ENCODE measurements around the gene PIM2. TPM values are rescaled to one million over a fixed set of nuclear protein-coding genes. Genes with fewer than 3 reads are reported as not detected.

PIM2 gene
- total and polyA plus RNA-seq, 2 of the 13 experiments (the other 11 are each of a cell fraction or from before 2014, with no cell fraction given): 14.4 to 15.8 TPM

GRCh38 chrX:48904180-48904579 lies 14.6 kb downstream of the PIM2 start:
- no peak; the same call in 2 of the 3 replicates for ATAC-seq
- BruUV-seq (replicated peaks): no TSS peak
- H3K36me3 ChIP-seq (replicated peaks in 1 of 2; ENCODE audit: control insufficient read depth in 1 of 2, insufficient read depth in 2 of 2, low read length in 2 of 2): peaks cover 12 to 13% of the 10 kb centered on the region in 2 experiments
- POLR2A ChIA-PET: interaction anchor here (1.8 kb wide), 1 partner anchor 13 kb away, joined by 5 read pairs; no protein-coding TSS in a partner anchor
- DNase-seq (ENCODE audit: low spot score): no peak
- H3K79me2 ChIP-seq (ENCODE audit: insufficient read depth, low read length): peaks cover 5% of the 10 kb centered on the region
- no peak overlapping the region for H3K4me3 ChIP-seq (replicated peaks in 1 of 3; ENCODE audit: insufficient read depth in 1 of 3, low read depth in 2 of 3, low read length in 3 of 3)
- CTCF ChIA-PET (ENCODE audit: low intra/inter-chr PET ratio, low total read pairs): no interaction called here
- no peaks in the 10 kb centered on the region for H4K20me1 ChIP-seq (ENCODE audit: insufficient read depth, low read length)
- in situ Hi-C loops (cut with HindIII; ENCODE audit: extremely low pct_ligation_motif_present, low pct_unique_long_range_greater_than_20kb): no loop called here
- H3K27me3 ChIP-seq (ENCODE audit: control insufficient read depth in 1 of 2, insufficient read depth in 2 of 2, low read length in 2 of 2): no peaks in the 10 kb centered on the region
- H3K9me3 ChIP-seq (ENCODE audit: low read length): no peaks in the 10 kb centered on the region
- intact Hi-C loops (cut with micrococcal nuclease; ENCODE audit: unreplicated experiment): no loop called here
- H2AFZ ChIP-seq (ENCODE audit: low read length): no peak overlapping the region
- WGBS (ENCODE audit: low lambda C conversion rate): 99% methylated on average over 7 of the region's 8 CpGs
- no peak for FAIRE-seq
- no peak overlapping the region for H3K4me2 ChIP-seq (ENCODE audit: low read depth, low read length)
- peaks cover 14% of the 10 kb centered on the region for H3K4me1 ChIP-seq (ENCODE audit: insufficient read depth, low read length)
- H3K9ac ChIP-seq (ENCODE audit: insufficient read depth, low read depth, low read length): no peak overlapping the region
- no peak for TF ChIP-seq ZNF460 (CRISPR knock-in tag; IDR thresholded peaks at IDR 0.05; ENCODE audit: borderline replicate concordance)
- TF ChIP-seq IKZF4 (CRISPR knock-in tag; IDR thresholded peaks at IDR 0.05; ENCODE audit: borderline replicate concordance, low read depth, not compliant biosample characterization): no peak
- TF ChIP-seq ZNF280D (CRISPR knock-in tag; IDR thresholded peaks at IDR 0.05): no peak
- TF ChIP-seq CEBPB (IDR thresholded peaks at IDR 0.05; ENCODE audit: borderline replicate concordance, low read depth, low read length): no peak
- TF ChIP-seq AHR (CRISPR knock-in tag; IDR thresholded peaks at IDR 0.05): no peak
- TF ChIP-seq ARNT2 (CRISPR knock-in tag; IDR thresholded peaks at IDR 0.05; ENCODE audit: low read depth): no peak
- TF ChIP-seq GLI4 (CRISPR knock-in tag; IDR thresholded peaks at IDR 0.05; ENCODE audit: borderline replicate concordance): no peak
- no peak for TF ChIP-seq ZNF24 (IDR thresholded peaks at IDR 0.05)
- TF ChIP-seq ZKSCAN5 (CRISPR knock-in tag; IDR thresholded peaks at IDR 0.05): no peak
- no peak for TF ChIP-seq ZNF543 (CRISPR knock-in tag; IDR thresholded peaks at IDR 0.05)
- TF ChIP-seq ZNF878 (CRISPR knock-in tag; IDR thresholded peaks at IDR 0.05): no peak
- no peak for TF ChIP-seq RXRA (CRISPR knock-in tag; IDR thresholded peaks at IDR 0.05)
- no peak for TF ChIP-seq ZSCAN29 (CRISPR knock-in tag; conservative IDR thresholded peaks at IDR 0.05)
- no peak for TF ChIP-seq HNRNPLL (IDR thresholded peaks at IDR 0.05; ENCODE audit: low read depth, low read length, poor library complexity, severe bottlenecking)
- no peak overlapping the region for H3K27ac ChIP-seq (ENCODE audit: extremely low read length, insufficient read depth, low read length)

All from HepG2 (cell line).